WI38 (cell line): ENCODE data around the gene CDKN1A.

ENCODE experiments used
- H3K4me3 ChIP-seq: 2 replicates; pipeline ENCODE4 v1.5.1; 2011; ENCODE audit warnings: low read depth, mild to moderate bottlenecking, control low read depth, low read length
- TF ChIP-seq, protein P1 (sequence below): IDR thresholded peaks from 2 replicates; pipeline ENCODE4 v1.5.1; 2012; ENCODE audit warnings: low read depth, mild to moderate bottlenecking, control low read depth, low read length

The CDKN1A gene

DNA sequence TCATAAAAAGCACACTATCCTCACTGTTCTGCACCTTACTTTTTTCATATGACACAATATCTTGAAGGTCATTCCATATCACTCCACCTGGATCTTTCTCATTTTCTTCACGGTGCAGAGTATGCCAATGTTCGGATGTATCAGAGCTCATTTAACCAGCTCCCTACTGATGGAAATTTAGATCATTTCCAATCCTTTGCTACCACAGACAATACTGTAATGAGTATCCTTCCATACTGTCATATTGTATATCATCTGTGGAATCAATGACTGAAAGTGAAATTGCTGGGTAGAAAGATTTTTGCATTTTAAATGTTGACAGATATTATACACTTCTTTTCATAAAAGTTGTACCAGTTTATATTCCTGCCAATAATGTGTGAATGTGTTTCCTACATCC is 16.9 kb downstream of the CDKN1A start:
- no peak overlapping the region for H3K4me3 ChIP-seq
- TF ChIP-seq, protein P1, sequence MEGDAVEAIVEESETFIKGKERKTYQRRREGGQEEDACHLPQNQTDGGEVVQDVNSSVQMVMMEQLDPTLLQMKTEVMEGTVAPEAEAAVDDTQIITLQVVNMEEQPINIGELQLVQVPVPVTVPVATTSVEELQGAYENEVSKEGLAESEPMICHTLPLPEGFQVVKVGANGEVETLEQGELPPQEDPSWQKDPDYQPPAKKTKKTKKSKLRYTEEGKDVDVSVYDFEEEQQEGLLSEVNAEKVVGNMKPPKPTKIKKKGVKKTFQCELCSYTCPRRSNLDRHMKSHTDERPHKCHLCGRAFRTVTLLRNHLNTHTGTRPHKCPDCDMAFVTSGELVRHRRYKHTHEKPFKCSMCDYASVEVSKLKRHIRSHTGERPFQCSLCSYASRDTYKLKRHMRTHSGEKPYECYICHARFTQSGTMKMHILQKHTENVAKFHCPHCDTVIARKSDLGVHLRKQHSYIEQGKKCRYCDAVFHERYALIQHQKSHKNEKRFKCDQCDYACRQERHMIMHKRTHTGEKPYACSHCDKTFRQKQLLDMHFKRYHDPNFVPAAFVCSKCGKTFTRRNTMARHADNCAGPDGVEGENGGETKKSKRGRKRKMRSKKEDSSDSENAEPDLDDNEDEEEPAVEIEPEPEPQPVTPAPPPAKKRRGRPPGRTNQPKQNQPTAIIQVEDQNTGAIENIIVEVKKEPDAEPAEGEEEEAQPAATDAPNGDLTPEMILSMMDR, result no peak

DNA sequence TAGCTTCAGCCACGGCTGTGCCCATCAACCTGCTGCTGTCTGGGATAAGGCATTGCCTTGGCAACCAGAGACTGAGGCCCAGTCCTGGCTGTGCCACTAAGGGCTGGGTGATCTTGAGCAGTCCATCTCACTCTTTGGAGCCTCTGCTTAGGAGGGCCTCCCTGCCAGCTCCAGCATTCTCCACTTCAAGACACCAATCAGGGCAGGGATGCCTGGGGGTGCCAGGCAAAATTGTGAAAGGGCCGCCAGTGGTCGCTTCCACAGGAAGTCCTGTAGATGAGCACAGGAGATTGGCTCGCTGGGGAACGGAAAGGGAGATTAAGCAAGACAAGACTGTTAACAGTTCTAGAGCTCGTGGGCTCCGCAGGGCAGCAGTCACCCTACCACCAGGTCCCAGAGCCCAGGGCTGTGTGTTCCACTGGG is 19.0 kb downstream of the CDKN1A start, which contains the start of gene RAB44:
Gene RAB44, plus strand, starts transcription at position 346 of the 423 bp plus-strand sequence. CDS start 6,410 bp downstream, outside the sequence.
- no peak within 1 kb of the TSS for H3K4me3 ChIP-seq
- TF ChIP-seq, protein P1, result no peak

DNA sequence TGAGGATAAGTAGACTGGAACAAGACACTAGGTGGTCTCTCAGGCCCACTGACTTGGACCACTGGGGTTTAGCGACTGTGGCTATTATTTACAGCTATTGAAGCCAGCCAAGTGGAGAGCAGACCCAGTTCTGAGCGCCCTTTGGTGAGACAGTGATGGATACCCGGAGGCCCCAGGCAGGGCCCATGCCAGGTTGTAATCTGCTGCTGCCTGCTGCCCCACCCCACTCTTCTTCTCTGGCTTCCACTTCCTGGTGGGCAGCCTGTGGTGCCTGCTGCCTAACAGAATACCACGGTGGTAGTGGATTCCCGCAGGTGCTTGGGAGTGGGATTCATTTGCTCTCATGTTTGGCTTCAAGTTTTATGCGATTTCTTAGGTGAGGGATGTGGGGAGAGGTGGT is 19.7 kb downstream of the CDKN1A start:
- TF ChIP-seq, protein P1, result no peak
- H3K4me3 ChIP-seq, result no peak overlapping the region

DNA sequence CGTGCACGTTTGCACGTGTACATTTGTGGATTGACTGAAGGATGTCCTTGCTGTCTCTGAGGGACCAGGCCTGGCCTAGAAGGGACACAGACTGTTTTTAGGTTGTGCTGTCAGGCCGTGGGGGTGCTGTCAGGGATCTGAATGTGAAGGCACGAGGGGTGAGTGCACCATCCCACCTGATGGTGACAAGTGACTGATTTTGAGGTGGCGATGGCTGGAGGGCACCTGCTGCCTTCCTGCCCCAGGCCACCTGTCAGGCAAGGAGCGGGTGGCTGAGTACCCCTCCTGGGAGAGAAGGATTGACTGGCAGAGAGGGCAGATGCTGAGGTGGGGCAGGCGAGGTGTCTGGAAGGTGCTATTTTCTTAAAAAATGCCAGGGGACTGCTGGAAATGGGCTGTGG is 20.4 kb downstream of the CDKN1A start:
- H3K4me3 ChIP-seq, result no peak overlapping the region
- TF ChIP-seq, protein P1, result no peak

DNA sequence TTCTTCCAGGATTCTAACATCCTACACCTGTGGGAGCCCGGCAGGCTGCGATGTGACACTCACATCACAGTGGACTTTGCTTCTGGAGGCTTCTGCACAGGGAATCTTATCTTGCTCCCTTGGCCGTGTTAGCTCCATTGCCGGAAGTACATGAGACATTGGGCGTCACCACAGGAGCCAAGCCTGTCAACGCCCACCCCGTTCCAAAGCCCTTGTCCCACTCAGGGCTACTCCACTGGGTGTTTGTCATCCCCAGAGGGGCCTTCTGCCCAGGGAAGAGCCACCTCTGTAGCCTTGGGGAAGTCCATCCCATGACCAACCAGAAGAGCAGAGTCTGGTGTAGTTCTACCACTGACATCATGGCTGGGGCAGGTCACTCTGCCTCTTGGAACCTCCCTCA is 20.8 kb downstream of the CDKN1A start:
- TF ChIP-seq, protein P1, result no peak
- no peak overlapping the region for H3K4me3 ChIP-seq

DNA sequence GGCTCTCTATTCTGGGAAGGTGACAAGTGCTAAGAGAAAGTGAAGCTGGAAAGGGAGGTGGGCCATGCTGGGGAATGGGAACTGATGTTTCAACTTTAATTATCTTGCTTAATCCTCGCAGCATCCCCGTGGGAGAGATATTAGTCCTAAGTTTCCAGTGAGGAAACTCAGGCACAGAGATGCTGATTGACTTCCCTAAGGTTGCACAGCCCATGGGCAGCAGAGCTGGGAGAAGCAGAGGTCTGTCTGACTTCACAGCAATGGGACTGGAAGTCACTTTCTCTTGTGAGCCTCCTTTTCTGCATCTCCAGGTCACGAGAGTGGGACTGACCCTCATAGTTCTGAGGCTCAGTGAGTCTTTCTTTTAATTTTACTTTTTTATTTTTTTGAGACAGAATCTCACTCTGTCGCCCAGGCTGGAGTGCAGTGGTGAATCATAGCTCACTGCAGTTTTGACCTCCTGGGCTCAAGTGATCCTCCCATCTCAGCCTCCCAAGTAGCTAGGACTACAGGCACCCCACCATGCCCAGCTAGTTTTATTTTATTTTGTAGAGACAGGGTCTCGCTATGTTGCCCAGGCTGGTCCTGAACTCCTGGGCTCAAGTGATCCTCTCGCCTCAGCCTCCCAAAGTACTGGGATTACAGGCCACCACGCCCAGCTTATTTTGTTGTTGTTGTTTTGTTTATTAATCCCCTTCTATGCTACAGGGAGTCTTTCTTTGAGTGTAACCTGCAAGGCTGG is 21.7 kb downstream of the CDKN1A start:
- TF ChIP-seq, protein P1, result no peak
- H3K4me3 ChIP-seq, result no peak overlapping the region

DNA sequence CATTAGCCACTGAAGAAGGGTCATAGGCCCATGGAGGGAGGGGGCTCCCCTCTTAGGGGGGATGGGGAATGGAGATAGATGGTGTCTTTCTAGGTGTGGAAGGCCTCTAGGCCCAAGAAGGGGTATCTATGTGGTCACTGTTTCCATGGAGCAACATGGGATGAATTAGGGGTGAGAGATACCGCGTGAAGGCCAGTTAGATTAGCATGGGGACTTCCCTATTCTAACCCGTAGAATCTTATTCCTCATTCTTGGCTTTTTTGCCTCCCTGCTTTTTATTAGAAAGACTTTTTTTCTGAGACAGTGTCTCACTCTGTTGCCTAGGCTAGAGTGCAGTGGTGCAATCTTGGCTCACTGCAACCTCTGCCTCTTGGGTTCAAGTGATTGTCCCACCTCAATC is 22.3 kb downstream of the CDKN1A start:
- no peak overlapping the region for H3K4me3 ChIP-seq

More for the DNA sequence above, 22.3 kb downstream of the CDKN1A start:
- TF ChIP-seq, protein P1, result no peak
